Tongue (tissue), 2 donors: ENCODE measurements around the gene CDH13. TPM values are rescaled to one million over a fixed set of nuclear protein-coding genes. Genes with fewer than 3 reads are reported as not detected.

Source experiments
- DNase-seq: peaks from one replicate; pipeline ENCODE4 v3.0.0-alpha.2; 2015
- total RNA-seq: library from RNA; depleted of rRNA; stranded (reverse); fragments of >200 nt; gene quantifications from one replicate; pipeline ENCODE4 v1.2.3, GENCODE V29; 2014

Gene CDH13
- total RNA-seq, 1 donor from 2014 or later: 106 TPM

GRCh38 chr16:83058376-83058775 lies 431.6 kb downstream of the CDH13 start:
- no peak for DNase-seq

- DNase-seq: no peak
Observed at GRCh38 chr16:83059237-83059636, 432.5 kb downstream of the CDH13 start.

- no peak for DNase-seq
Observed at GRCh38 chr16:83066011-83066410, 439.2 kb downstream of the CDH13 start.

GRCh38 chr16:83066881-83067280 lies 440.1 kb downstream of the CDH13 start:
- no peak for DNase-seq

- DNase-seq: peak; percentile 26
Observed at GRCh38 chr16:83068686-83069085, 441.9 kb downstream of the CDH13 start.

- DNase-seq: no peak
Observed at GRCh38 chr16:83070416-83071209, 443.8 kb downstream of the CDH13 start.

DNA sequence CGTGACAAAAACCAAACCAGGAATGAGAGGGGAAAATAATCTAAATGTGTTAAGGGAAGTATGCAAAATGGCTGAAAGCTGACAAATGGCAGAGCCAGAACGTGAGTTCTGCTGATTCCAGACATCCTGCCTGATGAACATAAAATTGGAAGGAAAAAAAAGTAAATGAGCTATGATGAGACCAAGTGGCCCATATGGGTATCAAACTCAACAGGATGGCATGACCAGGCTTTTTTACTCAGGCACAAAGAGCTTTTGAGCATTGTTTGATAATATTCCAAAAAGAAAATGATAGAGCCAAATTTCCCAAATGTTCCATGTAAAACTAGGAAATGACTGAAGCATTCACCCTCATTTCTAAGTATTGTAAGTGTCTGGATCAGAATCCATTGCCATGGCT lies 449.2 kb downstream of the CDH13 start:
- DNase-seq: no peak

DNA sequence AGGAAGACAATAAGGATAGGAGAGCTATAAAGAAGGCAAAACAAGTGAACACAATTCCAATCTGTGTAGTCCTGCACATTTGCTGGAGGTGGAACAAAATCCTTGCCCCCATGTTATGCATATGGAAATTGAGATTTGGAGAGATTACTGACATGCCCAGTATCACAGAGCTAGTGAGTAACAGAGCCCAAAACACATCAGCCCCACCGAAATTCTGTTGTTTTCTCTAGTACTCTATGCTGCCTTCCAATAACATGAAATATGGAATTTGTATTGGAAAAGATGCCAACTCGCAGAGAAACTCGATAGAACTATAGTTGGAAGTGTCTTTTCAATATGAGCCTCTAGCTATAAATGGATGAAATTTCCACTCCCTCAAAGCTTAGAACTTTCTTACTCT lies 456.6 kb downstream of the CDH13 start:
- DNase-seq: no peak

- DNase-seq: no peak
Observed at GRCh38 chr16:83085660-83086059, 458.9 kb downstream of the CDH13 start.

DNA sequence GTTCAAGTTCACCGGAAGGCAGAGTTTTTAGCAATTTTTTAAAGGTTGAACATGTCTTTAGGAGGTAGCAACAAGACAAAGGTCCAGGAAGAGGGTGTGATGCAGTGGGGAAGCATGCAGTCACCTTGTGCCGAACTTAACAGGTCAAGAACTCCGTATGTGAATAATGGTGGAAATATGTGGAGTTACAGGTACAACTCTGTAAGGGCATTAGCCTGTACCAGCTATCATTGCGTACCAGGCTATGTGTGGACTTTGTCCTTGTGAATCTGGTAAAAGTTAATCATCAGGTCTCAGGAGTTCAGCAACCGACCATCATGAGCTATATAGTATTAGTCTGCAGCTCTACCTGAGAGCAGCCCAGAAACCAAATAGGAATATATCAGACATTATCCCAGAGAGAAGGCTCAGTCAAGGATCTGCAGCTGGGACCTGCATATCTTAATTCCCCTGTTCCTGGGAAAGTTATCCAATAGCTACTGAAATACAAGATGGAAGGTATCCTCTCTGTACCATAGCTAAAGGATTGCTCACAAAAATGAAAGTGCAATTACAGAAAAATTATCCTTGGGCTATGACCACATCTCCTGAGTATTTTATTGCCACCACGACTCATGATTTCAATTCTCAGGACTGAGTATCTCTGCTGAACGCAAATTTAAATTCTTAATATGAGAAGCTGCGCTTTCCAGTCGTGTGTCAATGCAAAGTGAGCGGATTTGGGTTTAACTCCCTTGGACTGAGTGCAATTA lies 469.3 kb downstream of the CDH13 start:
- no peak for DNase-seq

GRCh38 chr16:83098536-83098935 lies 471.8 kb downstream of the CDH13 start:
- DNase-seq: no peak

GRCh38 chr16:83100679-83101078 lies 473.9 kb downstream of the CDH13 start:
- no peak for DNase-seq

- DNase-seq: no peak
Observed at GRCh38 chr16:83102336-83102735, 475.6 kb downstream of the CDH13 start.

GRCh38 chr16:83105279-83106077 lies 478.7 kb downstream of the CDH13 start:
- DNase-seq: no peak

DNA sequence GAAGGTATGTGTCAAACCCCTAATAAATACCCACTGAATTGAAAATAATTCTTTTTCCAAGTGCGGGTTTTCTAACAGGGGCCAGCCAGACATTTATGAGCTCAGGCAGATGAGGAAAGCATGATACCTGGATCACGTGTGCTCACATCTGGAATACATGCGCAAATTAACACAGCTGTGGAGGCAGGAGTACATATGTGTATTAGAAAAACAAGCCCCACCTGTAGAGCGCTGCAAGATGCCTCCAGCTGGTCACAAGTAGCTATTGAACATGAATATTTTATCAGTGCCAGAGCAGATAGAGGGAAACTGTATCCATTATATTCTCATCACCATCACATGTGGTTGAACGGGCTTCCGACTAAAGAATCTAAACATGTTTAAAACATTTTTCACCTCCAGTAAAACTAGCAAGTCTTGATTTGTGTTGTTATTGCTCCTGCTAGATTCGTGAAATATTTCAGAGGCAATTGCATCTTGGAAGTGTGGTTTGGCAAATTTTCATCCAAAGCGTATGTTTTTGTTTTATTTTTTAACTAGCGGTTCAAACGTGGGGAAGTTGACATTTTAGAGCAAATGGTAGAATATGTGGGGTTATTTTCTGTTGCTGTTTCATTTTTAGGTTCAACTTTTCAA lies 482.8 kb downstream of the CDH13 start:
- DNase-seq: peak; percentile 17

DNA sequence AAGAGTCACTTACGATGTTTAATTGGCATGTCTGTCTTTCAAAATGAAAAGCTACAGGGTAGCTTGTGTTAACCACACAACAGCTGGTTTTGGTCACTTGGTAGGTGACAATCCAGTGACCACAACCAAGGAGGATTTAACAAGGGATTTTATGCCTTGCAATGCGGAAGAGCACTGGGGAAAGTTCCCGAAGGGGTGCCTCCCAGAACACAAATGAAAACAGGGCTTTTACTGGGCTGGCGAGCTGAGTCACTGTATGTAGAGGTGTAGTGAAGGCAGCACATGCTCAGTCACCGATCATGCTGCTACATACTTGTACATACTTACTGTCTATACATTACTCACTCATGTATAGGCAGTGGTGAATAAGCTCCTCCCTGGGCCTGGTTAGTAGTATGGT lies 483.5 kb downstream of the CDH13 start:
- DNase-seq: no peak

DNA sequence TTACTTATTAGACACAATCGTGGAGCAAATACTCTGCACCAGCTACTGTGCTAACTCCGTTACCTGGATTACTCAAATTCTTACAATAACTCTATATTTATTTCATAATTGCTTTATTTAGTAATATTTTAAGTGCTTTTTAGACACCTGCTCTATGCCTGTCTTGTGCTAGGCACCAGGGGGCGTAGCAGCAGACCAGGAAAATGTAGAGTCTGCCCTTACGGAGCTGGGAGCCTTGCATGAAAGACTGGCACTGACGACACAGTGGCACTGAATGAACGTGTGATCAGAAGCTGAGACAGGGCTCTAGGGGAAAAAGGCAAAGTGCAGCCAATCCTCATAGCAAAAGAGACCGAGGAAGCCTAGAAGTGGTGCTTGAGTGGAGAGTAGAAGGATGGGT lies 486.5 kb downstream of the CDH13 start:
- DNase-seq: peak; percentile 53

- peak; percentile 75 for DNase-seq
Observed at GRCh38 chr16:83113811-83114210, 487.0 kb downstream of the CDH13 start.

DNA sequence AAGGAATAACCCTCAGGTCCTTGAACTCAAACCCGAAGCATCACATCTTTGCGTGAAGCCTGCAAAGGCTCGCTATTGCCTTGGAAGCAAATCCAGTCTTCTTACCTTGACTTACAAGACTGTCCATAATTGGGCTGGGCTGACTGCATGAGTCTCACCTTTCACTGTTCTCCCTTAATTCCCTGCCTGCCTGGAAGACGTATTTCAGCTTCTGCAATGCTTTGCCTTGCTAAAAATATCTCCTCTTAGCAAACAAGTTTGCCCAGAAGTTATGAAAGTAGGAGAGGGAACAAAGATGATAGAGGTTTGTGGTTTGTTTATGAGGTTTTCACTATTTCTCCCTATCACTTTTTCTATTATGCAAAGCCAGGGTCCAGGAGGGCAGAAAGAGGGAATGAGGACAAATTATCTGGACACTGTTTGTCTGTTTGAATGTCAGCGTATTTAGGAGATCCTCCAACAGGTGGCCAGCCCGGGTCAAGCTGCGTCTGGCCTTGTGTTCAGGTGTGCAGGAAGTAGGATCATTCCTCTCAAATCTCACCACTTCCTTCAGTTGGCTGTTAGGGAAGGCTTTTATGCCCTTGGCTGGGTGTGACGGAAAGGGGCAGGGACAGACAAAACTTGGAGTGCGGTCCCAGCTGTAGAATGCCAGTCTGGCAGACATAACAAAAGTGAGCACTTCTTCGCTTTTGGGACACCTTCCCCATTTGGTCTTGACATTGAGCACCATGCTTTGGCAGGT lies 488.9 kb downstream of the CDH13 start:
- DNase-seq: no peak

DNA sequence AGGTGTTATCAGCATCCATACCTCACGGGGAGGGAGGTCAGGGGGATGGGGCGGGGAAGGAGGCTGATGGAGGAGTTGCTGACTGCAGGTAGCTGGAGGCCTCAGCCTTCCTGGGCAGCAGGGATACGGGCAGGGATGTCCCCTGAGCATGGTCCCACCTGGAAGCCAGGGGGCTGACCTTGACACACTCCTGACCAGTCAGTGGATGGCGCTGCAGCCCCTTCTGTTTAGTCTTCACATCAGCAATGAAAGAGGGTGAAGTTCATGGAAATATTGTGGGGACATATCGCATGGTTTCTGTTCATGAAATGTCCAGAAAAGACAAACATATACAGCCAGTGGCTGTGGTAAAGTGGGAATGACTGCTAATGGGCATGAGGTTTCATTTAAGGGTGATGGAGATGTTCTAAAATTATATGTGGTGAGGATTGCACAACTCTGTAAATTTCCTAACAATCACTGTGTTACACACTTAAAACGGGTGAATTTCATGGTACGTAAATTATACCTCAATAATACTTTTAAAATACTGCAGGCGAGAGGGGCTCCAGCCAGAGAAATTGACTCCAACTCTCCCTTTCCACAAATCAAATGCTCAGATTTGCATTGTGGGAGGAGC lies 489.6 kb downstream of the CDH13 start:
- no peak for DNase-seq

DNA sequence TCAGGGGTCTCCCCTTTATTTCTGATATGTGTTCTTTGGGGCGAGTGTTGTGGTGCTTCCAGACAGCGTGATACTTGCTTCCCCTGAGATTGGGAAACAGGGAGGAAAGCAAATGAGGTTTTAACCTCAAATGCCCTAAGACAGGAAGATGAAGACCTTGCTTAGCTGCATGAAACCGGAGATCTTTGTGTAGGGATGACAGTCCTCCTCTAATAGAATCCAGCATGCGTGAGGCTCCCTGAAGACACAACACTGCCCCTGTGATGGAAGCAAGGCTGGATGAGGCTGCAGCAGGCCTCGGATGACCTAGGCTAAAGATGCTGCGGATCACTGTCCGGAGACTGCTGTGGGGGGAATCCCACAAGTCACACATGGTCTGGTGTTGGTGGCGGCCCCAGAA lies 491.0 kb downstream of the CDH13 start:
- no peak for DNase-seq
